Activated T-cell treated with anti-CD3 and anti-CD28 coated beads, Interleukin-2, amount 50 U/mL, for 48 hours (primary cell): ENCODE measurements around the gene NPTX1.

Experiments
- DNase-seq, 2 experiments: peaks; one replicate each; pipeline ENCODE4 v3.0.0-alpha.2; 2020

NPTX1 gene

GRCh38 chr17:80457236-80457856 is 19.1 kb downstream of the NPTX1 start:
- DNase-seq: no peak

DNA sequence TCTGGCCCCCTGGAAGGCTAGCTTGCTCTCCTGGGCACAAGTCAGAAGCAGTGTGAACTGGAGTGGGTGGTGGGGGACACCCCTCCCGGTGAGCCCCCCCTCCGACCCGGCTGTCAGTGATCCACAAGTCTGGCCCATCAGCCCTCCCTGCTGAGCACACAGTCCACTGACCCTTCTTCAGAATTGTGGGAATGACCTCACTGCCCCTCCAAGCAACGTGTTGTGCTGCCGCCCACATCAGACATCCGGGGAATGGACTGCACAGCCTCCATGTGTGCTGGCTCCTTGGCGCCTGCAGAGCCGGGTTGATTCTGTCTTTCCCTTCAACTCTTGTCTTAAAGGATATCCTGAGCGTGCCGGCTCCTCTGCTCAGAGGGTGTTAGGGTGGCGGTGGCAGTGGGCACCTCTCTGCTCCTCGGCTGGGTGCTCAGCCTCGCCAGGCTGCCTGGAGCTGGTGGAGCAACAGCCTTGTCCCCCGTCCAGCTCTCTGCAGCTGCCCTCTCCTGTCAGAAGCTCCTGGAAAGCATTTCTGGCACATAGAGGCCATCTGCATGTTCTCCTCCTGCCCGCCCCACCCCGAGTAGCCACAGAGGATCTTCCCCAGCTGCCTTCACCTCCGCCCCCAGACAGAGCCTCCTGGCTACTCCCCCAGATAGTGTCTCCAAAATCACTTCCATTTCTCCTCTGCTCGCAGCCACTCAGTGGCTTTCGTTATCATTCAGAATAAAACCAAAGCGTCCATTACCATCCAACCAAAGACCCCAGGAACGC is 19.8 kb downstream of the NPTX1 start:
- no peak for DNase-seq

DNA sequence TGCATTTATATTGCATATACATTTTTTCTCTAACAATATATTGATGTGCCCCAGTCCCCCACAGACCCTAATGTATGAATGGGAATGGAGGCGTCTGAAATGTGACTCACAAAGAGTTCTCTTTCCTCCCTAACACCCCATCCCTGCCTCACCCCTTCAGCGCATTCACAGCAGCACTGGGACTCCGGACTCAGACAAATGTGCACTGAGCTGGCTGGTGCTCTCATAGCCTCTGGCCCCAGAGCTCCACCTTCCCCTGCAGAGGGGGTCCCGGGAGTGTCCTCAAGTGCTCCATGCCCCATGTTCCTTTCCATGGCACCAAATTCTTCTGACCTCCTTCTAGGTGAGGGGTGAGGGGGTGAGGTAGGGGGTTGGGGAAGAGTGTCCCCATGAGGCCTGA is 20.6 kb downstream of the NPTX1 start:
- DNase-seq: no peak

- DNase-seq: no peak
Observed at GRCh38 chr17:80455336-80455710, 21.1 kb downstream of the NPTX1 start.

DNA sequence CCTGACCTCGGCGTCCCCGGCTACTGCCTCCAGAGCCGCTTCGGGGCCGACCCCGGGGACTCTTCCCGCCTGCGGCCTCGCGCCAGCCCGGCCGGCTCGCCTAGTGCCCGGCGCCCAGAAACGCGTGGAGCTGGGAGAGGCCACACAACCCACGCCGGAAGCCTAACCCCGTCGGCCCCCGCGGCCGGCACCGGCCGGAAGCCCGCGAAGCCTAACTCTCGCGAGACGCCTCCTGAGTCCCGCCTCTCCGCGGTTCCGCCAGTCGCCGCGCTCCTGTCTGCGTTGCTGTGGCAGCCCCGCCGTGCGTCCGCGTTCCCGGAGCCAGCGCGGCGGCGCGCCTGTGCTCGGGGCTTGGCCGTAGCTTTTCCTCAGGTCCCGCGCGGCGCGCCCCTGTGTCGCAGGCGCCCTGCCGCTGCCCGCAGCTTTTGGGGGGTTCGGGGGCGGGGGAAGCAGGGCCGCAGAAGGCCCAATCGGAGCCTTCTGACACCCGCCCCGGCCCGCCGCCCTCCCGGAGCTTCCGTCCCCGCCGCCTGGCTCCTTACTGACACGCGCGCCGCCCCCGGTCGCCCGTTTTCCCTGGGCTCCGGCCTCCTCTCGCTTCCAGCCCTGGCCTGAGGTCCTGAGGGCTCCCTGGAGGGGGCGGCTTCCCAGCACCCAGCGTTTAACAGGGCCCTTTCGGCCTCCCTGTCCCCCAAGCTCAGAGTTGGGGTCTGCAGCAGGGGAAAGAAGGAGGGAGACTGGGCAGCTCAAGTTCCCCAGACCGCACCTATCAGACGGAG is 21.7 kb downstream of the NPTX1 start:
- peak; percentile 94 to 98 for DNase-seq

- DNase-seq: no peak
Observed at GRCh38 chr17:80453998-80454556, 22.3 kb downstream of the NPTX1 start.

DNA sequence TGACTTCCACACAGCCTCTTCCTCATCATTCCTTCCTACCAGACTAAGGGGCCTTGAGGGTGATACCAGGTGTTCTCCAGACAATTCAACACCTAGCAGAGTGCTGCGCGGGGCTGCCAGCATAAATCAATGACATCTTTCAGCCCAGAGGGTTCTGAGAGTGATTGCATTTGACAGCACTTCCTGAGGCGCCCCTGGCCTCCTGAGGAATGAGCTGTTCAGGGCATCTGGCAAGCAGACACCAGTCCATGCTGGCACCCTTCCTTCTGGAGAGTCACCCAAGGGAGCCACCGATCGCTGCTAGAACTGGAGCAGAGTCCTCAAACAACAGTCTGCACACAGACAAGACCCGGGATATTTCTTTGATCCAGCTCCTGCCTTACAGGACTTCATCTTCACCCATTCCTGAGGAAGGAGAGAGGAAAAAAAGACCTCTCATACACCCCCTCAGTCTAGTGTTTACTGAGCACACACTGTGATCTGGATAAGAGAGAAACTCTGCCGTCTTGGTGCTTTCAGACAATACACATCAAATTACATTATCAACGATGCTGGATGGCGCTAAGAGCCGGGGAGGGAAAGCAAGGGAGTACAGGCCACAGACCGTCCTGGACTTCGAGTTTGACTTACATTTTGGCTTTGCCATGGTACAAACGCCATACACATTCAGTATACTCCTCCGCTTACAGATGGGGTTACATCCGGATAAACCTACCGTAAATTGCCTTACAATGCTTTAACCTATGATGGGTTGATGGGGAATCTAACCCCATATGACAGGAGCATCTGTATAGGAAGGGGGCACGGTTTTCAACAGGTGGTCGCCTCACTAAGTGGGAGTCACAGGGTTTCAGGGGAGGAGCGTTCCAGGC is 23.0 kb downstream of the NPTX1 start:
- no peak for DNase-seq

GRCh38 chr17:80452173-80452915 is 24.1 kb downstream of the NPTX1 start:
- no peak for DNase-seq

DNA sequence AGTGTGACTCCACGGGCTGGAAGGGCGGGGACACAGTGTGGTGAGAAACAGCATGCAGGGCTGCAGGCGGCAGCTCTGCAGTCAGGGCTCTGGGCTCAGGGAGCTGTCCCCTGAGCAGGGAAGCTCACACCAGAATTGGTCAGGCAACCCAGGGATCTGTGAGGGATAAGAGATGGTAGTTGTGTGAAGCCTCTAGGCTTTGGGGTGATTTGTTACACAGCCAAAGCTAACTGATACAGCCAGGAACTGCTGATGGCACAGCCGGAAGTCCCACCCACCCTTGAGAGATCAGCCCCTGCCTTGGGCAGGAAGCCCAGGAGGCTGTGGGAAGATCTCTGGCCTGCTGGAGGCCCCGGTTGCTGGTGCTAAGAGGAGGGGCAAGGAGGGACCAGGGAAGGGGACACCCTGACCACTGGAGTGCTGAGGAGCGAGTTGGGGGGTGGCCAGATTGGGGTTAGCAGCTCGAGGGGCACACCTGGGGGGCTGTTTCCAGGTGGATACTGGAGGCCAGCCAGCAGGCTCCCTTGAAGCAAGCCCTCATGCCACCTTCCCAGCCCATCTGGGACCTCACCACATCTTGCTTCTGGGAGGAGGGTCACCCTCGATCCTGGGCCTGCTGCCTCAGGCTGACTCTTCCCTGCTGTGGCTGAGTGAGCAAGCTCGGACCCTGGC is 25.2 kb downstream of the NPTX1 start:
- no peak for DNase-seq

DNA sequence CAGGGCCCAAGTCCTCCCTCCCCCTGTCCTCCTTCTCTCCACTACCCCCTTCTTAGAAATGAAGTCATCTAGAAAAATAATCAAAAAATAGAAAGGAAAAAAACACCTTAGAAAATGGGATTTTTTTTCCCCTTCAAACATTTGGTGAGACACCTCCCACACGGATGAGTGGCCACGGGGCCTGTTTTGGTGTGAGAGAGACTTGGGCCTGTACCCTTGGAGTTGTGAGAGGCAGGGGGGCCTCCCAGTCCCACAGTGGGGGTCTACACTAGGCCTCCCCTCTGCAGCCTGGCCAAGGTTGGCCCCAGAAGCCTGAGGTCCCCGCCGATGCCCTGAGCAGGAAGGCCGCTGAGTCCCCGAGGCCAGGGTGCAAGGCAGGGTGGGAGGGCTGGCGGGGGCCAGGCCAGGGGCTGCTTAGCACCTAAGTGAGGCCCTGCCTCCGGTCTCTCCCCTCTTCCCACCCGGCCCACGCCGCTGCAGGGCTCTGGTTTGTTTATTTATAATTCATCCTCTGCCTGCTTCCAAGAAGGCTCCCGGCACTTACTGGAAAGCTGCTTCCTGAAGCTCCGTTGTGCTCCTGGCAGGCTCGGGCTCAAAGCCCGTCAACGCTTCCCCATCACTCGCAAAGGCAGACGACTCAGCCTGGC is 26.4 kb downstream of the NPTX1 start:
- DNase-seq: no peak

DNA sequence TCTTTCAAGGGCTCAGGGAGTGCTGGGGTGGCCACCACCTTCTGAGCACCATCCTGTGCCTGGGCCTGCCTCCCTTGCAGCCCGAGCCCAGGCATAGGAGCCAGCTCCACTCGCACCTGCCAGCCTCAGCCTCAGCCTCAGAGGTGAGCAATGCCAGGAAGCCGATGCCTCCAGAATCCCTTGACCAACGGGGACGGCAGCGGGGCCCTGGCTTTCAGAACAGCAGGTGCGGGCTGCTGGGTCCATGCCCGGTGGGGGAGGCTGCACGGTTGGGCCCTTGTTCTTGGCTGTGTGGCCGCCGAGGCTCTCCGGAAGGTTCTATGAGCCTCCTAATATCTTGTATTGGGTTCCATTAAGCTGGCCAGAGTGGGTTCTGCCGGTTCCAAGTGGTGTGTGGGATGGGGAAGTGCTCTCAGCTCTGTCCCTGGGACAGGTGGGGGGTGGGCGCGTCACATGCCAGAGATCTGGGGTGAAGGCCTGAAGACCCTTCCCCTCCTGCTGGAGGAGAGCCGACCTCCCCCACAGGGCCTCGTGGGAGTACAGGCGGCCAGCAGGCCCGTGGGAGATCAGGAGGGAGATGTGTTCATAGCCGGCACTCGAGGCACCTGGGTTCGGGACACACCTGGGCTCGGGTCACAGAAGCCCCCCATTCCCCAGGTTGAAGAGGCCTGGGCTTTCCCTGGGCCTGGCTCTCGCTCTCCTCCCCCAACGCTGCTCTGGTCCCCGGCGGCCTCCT is 27.0 kb downstream of the NPTX1 start:
- no peak for DNase-seq

- no peak for DNase-seq
Observed at GRCh38 chr17:80447790-80448189, 28.6 kb downstream of the NPTX1 start.

GRCh38 chr17:80446645-80447405 is 29.6 kb downstream of the NPTX1 start:
- no peak for DNase-seq

DNA sequence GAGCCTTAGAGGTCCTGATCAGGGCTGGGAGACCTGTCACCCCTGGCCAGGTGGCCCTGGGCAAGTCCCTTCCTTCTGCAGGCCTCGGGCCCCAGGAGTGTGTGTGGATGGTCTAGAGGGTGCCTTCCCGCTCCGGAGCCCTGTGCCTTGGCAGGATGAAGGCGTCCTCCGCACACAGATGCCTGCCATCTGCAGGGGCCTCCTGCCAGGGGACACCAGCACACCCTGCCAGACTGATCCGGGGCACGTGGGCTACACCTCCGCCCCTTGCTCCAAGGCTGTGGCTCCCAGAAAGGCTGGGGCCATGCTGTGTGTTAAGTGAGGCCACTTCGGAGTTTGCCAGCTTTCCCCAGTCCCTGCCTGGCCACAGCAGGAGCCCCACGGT is 30.7 kb downstream of the NPTX1 start:
- no peak for DNase-seq

DNA sequence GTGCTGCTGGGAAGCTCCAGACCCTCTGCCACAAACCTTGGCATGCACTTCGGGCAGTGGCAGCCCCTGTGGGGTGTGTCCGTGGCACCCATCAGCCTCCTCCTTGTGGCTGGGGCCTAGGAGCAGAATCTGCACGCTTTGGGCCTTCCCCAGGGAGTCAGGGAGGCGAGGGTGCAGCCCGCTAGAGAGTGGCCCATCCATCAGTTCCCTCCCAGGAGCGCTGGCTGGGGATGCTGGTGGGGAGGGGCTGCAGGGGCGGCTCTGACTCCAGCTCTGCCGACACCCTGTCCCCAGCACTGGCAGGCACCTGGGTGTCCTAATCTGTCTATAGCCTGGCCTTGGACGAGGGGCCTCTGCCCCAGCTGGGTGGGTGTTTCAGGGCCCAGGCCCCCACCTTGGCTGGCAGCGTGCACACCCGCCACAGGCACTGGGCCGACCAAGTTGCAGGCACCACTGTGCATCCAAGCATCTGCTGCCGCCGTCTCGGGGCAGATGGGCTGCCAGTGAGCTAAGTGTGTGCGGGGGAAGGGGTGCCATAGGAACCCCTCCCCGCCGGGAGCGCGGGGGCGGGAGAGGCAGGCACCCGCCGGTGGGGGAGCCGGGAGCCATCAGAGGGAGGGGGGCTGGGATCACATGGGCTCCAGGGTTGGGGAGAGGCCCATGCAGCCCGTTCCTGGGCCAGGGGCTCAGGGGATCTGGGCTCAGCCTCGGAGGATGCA is 31.2 kb downstream of the NPTX1 start:
- no peak for DNase-seq

- no peak for DNase-seq
Observed at GRCh38 chr17:80444644-80444979, 31.8 kb downstream of the NPTX1 start.

GRCh38 chr17:80443916-80444643 is 32.3 kb downstream of the NPTX1 start:
- no peak for DNase-seq

DNA sequence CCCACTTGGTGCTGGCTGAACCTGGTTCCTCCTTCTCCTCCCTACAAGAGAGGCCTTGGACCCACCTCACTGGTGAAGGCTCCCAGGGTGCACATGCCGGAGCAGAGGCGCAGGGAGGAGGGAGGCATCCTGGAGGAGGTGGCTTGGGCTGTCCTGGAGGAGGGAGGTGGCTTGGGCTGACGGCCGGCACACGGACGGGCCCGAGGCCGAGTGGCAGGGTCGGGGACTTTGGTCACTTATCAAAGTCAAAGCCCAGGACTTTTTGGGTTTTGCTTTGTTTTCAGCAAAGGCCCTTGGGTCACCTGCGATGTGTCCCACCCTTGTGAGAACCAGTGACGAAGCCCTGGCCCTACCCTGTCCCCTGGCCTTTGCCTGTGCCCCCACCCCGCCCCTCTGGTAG is 32.9 kb downstream of the NPTX1 start:
- DNase-seq: no peak
